Prostate gland (tissue), 2 donors: ENCODE measurements around the gene SIN3B.

Source experiments
- POLR2AphosphoS5 ChIP-seq: sonication (generic); formaldehyde crosslinking; IDR thresholded peaks from one replicate; pipeline ENCODE4 v1.6.1; 2017; ENCODE audit warnings: antibody characterized with exemption
- TF ChIP-seq, protein P1 (sequence below), 4 experiments: fragments of 200-600 bp in 2 of 4; fragments of 450-650 bp in 2 of 4; sonication (generic) in 2 of 4; IDR thresholded peaks; 1 replicate in 3 of 4; 2 replicates in 1 of 4; pipeline ENCODE4 v1.5.1; 2016 to 2019; ENCODE audit warnings: antibody characterized with exemption in 4 of 4, mild to moderate bottlenecking in 2 of 4, moderate library complexity in 2 of 4

DNA sequence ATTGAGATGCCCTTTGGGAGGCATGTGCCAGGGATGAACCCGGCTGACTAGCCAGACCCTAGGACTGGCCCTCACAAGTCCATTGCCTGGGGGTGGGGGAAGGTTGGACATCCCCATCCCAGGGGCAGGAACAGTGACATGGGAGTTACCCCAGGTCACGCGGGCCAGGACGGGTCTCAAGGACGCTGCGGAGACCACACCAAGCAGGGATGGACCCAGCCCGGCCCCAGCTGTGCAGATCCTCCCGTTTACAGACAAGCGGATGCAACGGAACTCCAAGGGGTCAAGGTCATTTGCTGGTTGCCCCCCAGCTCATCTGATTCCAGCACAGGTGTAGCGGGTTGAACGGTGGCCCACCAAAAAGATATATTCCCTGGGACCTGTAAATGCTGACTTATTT, 79.6 kb downstream of the SIN3B start:
- TF ChIP-seq POLR2AphosphoS5: no peak
- TF ChIP-seq, protein P1, sequence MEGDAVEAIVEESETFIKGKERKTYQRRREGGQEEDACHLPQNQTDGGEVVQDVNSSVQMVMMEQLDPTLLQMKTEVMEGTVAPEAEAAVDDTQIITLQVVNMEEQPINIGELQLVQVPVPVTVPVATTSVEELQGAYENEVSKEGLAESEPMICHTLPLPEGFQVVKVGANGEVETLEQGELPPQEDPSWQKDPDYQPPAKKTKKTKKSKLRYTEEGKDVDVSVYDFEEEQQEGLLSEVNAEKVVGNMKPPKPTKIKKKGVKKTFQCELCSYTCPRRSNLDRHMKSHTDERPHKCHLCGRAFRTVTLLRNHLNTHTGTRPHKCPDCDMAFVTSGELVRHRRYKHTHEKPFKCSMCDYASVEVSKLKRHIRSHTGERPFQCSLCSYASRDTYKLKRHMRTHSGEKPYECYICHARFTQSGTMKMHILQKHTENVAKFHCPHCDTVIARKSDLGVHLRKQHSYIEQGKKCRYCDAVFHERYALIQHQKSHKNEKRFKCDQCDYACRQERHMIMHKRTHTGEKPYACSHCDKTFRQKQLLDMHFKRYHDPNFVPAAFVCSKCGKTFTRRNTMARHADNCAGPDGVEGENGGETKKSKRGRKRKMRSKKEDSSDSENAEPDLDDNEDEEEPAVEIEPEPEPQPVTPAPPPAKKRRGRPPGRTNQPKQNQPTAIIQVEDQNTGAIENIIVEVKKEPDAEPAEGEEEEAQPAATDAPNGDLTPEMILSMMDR (IDR thresholded peaks at IDR 0.05): no peak
